Measurements from ENCODE around the gene TIMM22. TPM values are rescaled to one million over a fixed set of nuclear protein-coding genes. Genes with fewer than 3 reads are reported as not detected.

The TIMM22 gene
- total RNA-seq, 1 donor from 2014 or later = 11.3 TPM

- DNase-seq (ENCODE audit: low spot score) = no peak
These were observed 21.6 kb downstream of the TIMM22 start for GRCh38 chr17:1018547-1018946.

GRCh38 chr17:1019451-1019850 lies 22.5 kb downstream of the TIMM22 start:
- DNase-seq (ENCODE audit: low spot score) = no peak

DNA sequence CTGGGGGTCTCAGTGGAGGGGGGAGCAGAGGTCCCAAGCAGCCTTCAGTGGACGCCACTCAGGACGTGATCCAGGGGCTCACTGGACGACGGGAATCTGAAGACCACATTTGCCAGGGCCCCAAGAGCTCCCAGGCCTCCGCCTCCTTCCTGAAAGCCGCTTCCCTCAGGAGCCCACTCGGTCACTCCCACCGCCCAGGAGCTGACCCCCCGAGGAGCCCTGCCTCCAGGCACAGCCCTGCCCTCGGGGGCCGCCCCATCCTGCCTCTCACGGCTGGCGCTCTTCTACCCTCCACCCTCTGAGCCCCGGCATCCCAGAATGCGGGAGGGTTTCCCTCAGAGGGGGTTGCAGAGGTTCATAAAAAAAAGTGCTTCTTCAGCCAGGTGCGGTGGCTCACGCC lies 24.2 kb downstream of the TIMM22 start:
- no peak for DNase-seq (ENCODE audit: low spot score)

GRCh38 chr17:1022278-1023024 lies 25.5 kb downstream of the TIMM22 start:
- no peak for DNase-seq (ENCODE audit: low spot score)

- no peak for DNase-seq (ENCODE audit: low spot score)
These were observed 27.1 kb downstream of the TIMM22 start for GRCh38 chr17:1024076-1024475.

DNA sequence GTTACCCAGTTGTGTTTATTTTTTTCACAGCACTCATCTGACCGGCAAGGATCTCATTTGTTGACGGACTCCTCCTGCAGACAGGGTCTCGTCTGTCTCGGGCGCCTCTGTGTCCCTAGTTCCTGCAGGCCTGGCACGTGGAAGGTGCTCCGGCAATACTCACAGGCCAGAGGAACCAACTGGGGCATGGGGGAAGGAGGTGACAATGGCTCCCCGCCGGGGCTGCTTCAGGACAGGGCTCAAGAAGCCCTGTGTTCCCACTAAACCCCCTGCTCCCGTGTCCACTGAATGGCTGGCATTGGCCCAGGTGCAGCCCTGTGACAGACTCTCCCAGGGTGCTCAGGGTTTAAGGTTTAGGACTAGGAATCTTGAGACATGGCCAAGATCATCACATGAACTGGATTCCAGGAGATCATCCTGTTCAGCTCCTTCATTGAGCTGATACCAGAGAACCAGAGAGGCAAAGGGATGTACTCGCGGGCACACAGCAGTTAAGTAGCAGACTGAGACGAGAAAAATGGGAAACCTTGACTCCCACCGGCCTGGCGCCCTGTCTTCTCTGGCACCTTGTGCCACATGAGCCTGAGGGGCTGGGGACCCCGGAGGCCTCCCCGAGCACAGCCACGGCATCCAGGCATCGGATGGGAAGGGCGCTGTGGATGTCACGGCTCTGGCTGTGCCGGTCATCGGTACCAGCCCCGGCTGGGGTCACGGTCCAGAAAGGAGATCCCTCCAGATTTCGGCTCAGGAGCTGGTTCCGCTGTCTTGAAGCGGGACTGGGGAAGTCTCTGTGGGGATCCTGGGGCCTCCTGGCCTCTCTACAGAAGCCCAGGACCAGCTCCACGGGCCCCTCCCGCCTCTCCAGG lies 29.0 kb downstream of the TIMM22 start:
- no peak for DNase-seq (ENCODE audit: low spot score)

GRCh38 chr17:1026599-1026975 lies 29.7 kb downstream of the TIMM22 start:
- DNase-seq (ENCODE audit: low spot score) = no peak

- DNase-seq (ENCODE audit: low spot score) = no peak
These were observed 30.1 kb downstream of the TIMM22 start for GRCh38 chr17:1027044-1027443.

DNA sequence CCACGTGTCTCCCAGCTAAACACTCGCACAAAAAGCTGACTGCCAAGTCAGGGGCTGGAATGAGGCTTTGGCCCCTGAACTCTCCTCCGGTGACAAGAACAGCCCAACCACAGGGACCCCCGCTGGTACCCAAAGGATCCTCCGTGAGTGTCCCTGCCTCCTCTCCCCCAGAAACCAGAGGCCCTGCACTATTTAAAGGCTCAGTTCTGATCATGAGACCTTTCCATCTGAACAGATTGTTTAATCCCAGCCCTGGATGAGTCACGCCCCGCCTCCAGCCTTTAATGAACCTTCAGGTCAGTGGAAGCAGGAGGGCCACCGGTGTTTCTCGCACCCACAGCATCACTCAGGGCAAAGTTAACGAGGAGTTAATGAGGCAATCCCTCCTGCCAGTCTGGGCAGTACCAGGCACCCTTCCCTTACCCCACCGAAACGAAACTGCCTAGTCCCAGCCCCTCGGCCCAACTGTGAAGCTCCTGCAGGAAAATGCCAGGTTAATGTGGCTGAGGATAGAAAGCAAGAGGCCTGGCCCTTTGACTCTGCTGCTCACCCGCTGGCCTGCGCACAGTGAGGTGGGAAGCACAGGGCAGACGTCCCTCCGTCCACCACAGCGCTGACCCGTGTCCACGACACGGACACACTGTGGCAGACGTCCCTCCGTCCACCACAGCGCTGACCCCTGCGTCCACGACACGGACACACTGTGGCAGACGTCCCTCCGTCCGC lies 32.4 kb downstream of the TIMM22 start:
- DNase-seq (ENCODE audit: low spot score) = no peak

DNA sequence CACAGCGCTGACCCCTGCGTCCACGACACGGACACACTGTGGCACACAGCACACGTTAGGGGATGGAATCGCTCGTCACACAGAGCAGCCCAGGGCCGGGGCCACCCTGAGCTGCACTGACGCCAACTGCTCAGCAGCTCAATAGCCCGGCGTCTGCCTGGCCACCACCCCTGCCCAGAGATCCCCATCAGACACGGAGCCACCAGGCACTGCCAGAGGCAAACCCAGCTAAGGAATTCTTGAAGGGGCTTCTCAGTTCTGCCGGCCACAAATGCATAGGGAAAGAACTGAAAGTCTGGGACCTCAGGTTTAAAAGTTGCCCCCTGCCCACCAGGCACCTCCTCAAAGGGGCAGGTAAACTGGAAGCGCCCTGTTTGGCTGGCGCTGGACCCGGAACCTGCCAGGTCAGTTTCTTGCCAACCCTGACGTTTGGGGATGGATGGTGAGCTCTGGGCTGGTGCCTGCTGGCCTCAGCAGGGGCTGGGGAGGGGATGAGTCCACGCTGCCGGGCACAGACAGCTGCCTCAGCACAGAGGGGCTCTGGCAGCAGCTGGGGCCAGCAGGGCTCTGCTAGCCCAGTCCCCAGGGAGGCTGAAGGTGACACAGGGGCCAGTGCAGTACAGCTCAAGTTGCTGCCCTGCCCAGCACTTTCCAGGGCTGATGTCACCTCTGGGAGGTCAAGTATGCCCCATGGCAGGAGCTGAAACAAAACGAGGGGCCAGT lies 33.2 kb downstream of the TIMM22 start:
- DNase-seq (ENCODE audit: low spot score) = no peak

- DNase-seq (ENCODE audit: low spot score) = no peak
These were observed 34.0 kb downstream of the TIMM22 start for GRCh38 chr17:1030684-1031532.

DNA sequence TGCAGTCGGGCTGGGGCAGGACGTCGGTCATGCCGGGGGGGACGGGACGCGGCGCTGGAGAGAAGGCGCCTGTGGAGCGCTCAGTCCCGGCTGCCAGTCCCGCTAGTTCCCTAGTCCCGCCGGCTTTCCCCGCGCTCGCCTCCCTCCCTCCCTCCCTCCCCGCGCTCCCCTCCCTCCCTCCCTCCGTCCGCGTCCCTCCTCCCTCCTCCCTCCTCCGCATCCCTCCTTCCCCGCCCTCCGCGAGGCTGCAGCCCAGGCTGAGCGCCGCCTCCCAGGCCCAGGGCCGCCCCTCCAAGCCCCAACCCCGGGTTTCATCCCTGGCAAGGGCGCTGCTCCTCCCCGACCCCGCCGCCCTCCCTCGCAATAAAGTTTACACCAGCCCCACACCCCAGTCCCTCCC lies 34.8 kb downstream of the TIMM22 start:
- DNase-seq (ENCODE audit: low spot score) = no peak

DNA sequence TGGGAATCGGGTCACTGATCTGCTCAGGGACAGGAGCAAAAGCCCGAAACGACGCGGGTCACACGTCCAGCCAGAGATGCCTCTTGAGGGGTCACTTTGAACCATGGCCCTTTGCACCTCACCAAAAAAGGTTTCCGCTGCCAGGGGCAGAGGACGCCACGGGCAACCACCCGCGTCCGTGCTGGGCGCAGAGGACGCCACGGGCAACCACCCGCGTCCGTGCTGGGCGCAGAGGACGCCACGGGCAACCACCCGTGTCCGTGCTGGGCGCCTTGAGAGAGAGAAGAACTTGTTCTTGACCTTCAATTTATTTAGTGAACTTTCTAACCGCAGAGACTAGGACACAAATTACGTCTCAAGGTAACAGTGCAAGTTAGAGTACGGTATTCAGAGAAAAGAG lies 35.5 kb downstream of the TIMM22 start:
- no peak for DNase-seq (ENCODE audit: low spot score)

- DNase-seq (ENCODE audit: low spot score) = no peak
These were observed 36.6 kb downstream of the TIMM22 start for GRCh38 chr17:1033503-1033902.

DNA sequence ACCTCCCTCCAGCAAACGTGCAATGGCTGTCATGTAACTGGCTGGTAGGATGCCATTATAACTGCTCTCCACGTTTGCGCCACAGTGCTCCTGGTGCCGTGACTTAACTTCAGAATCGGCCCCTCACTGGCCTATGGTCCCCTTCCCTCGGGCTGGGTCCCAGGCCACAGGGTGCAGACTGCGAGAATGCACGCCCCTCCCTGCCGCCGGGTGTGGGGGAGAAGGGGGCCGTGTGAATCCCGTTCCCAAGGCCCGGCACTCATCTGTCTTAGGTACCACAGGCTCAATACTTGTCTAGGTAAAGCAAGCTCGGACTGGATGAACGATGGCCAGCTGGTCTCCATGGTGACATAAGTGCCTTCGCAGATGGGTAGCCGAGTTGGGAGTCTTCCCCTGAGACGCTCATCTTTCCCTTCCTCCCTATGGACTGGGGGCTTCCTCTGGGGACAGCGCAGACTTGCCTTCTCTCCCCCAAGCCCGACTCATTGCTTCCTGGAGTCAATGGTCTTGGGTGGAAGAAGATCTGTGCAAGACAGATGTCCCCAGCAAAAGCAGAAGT lies 37.8 kb downstream of the TIMM22 start:
- no peak for DNase-seq (ENCODE audit: low spot score)

DNA sequence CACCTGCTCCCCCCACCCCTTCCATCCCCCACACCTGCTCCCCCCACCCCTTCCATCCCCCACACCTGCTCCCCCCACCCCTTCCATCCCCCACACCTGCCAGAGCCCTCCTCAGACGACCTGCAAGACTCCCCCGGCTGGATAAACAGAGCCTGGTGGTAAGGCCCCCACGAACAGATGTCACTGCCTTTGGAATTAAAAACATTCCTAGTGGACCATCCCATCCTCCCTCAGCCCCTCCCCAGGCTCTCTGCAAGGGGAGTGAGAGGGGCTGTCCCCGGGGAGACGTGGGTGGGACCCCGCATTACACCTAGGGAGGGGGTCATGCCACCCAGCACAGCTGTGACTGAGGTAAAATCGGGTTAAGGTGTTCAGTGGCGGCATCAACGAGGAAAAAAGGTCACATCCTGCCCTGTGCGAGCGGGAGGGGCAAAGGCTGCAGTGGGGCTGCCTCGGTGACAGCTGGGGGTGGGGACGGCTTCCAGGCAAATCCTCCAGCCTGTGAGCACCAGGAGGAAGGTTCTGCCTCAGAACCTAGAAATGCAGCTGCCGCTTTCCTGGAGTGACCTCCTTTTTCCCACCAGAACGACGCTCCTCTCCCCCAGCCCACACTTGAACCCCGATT lies 38.7 kb downstream of the TIMM22 start:
- DNase-seq (ENCODE audit: low spot score) = no peak

GRCh38 chr17:1036171-1036844 lies 39.4 kb downstream of the TIMM22 start:
- DNase-seq (ENCODE audit: low spot score) = no peak

DNA sequence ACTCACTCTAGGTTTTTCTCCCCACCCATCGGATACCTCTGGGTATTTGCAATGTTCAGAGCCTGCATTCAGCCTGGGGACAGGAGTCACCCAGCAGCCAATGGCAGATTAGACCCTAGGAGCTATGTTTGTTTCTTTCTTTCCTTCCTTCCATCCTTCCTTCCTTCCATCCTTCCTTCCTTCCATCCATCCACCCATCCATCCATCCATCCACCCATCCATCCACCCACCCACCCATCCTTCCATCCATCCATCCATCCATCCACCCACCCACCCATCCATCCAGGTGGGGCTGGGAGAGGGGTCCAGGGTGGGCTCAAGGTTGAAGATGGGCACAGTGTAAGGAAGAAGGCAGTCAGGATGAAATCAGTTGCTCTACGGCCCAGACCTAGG lies 39.9 kb downstream of the TIMM22 start:
- DNase-seq (ENCODE audit: low spot score) = no peak

All from mesenteric fat pad (tissue), 1 donor.